GM18499 (cell line): Measurements from ENCODE around the gene ADGRD1.

Source experiments
- ATAC-seq: cut with Tn5 transposase; IDR thresholded peaks from one replicate; pipeline ENCODE4 v1.9.1; 2021; ENCODE audit warnings: moderate number of reproducible peaks; ENCODE audit not compliant: insufficient read depth, unreplicated experiment

The ADGRD1 gene

DNA sequence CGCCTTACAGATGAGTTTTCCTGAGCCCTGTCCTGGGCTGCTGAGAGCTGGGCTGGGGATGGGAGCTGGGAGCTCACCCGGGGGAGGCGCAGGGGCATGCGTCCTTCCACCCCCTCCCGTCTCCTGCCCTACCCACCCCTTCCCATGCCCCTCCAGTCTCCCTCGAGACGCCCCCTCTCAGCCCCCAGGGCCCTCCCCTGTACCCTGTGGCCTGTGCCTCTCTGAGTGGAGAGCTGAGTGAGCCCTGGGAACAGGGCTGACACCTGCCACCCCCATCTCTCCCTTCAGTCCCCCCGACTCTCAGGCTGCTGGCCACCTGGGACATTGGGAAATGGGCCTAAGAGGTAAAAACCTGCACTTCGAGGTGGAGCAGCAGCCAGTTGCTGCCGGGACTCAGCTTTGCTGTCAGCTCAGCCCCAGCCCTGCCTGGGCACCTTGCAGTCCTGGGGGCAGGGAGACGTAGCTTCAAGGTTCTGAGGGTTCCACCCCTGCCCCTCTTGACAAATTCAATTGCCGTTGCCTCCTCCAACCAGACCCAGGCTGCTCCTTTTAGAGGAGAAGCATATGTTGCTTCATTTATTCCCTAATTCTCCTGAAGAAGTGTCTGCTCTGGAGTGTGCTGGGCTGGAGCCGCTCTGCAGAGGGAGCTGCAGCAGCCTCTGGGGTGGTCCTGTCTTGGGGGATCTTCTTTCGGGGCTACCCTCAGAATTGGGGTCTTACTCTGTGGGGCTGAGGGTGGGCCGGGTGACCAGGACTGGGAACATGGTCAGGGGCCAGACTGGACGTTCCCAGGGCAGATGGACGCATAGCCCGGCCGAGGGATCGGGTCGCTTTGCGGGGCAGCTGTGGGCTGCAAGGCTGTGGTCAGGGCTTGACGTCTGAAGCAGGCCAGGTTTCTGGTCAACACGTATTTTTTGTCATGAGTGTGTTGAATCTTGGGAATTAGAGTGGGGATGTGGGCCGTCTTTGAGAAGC is 141.4 kb downstream of the ADGRD1 start:
- no peak for ATAC-seq

DNA sequence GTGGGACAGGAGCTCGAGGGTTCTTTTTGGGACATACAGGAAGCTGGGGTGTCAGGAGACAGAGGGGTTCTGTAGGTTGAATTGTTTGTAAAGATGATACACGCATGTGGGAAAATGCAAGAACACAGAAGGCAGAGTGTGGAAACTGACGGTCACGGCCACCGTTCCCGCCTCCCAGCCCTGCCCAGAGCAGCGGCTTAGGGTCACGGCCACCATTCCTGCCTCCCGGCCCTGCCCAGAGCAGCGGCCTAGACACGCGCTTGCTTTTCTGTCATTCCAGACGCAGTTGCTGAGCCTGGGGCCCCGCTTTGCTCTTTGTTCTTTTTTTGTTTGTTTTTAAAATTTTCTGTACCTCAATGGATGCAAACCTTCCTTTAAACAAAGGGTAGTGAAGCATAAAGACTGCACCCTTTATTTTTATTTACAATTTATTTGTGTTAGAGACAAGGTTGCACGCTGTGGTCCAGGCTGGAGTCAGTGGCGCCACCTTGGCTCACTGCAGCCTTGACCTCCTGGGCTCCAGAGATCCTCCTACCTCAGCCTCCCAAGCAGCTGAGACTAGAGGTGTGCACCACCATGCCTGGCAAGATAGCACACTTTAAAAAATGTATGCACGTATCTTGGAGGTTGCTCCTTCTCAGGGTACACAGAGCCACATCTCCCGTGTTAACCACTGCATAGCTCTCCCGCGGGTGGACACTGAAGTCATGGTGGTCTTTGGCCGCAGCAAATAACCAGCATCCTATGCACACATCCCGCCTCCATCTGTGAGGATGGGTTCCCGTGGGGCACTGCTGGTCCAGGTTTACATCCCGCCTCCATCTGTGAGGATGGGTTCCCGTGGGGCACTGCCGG is 142.3 kb downstream of the ADGRD1 start:
- no peak for ATAC-seq

DNA sequence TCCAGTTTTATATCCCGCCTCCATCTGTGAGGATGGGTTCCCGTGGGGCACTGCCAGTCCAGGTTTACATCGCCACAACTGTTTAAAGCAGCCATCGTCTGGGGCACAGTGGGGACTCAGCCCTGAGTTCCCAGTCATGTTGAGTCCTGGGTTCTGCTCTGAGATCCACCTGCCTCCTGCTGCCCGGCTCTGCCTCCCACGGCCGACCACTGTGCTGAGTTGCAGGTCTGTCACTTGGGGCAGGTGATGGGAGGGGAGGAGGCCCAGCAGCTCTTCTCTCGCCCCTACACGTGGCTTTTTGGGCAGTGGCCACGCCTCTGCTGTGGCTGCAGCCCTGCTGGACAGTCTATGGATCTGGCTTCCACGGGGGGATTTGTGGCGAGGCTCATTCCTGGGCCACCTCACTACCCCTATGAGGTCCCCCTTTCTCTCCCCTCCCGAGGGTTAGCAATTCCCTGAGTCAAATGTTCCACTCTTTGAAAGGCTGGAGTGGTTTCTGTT is 143.0 kb downstream of the ADGRD1 start:
- ATAC-seq, result no peak

DNA sequence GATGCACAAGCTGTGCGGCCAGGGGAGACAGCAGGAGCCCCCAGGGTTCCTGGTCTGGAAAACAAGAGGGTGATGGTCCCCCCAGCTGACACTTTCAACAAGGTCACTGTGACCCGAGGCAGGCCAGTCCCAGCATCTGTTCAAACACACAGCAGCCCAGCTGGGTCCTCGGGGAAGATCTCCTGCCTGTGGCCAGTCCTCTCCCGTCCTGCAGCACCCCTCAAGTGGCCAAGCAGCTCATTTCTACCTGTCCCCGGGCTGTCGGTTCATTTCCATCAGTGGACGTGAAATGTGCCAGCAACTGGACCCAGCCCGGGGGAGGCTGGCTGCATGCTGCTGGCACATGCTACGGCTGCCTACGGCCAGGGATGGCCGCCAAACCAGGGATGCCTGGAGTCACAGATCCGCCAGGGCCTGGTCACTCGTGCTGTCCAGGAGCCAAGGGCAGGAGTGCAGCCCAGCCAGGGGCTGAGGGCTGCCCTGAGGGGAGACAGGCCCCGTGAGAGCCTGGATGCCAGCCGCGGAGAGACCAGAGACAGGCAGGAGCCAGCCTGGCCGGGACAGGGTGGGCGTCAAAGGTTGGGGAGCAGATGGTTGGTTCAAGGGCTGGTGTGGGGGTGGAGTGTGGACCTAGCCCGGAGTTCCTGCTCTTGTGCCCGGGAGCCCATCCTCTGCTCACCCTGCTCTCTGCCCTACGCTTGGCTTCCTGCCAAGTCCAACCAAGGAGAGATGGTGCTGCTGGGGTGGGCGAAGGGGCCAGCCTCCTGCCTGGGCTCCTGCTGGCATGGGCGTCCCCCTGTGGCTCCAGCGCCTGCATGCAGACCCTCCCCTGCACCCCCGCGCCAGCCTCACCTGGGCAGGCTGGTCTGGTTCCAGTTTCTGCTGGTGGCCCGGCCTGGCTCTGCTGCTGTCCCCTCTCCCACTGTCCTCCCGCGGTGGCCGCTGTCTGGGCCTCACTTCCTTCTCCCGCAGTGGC is 143.8 kb downstream of the ADGRD1 start:
- no peak for ATAC-seq

DNA sequence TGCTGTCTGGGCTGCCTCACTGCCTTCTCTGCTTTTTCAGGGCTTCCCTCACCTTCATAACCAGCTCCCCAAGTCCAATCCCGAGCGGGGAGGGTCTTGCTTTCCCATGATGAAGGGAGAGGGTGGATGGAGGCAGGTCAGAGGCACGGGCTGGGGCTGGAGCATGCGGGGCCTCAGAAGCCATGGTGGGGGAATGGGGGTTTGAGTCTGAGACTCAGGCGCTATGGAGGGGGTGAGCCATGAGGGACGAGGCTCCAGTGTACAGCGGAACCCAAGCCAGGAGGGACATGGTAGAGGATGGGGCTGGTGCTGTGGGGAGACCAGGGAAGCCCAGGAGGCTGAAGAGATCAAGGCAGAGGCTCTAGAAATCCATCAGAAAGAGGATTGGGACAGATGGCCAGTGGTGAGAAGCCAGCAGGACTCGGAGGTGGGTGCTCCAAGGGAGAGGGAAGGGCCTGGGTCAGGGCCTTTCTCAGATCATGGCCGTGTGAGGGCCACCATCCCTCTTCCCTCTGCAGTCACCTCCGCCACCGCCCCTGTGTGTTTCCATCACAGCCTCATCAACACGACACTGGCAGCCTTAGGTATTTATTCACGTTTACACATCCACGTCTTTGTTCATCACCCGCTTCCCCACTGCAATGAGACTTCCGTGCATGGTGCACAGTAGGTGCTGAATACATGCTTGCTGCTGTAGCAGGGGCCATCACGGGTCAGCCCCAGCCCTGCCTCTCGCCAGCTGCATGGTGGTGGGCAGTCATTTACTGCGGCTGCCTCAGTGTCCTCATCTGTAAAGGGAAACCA is 144.7 kb downstream of the ADGRD1 start:
- no peak for ATAC-seq

DNA sequence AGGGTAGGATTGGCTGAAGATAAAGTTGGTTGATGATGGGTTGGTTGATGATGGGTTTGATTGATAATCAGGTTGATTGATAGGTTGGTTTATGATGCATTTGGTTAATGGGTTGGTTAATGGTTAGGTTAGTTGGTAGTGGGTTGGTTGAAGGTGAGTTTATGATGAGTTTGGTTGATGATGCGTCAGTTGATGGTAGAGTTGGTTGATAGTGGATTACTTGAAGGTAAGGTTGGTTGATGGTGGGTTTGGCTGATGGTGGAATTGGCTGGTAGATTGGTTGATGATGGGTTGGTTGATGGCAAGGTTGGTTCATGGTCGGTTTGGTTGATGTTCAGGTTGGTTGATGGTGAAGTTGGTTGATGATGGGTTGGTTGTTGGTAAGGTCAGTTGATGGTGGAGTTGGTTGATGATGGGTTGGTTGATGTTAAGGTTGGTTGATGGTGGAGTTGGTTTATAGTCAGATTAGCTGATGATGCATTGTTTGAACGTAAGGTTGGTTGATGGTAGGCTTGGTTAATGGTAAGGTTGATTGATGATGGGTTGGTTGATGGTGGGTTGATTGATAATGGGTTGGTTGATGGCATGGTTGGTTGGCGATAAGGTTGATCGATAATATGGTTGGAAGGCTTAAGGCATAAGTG is 146.4 kb downstream of the ADGRD1 start:
- no peak for ATAC-seq

DNA sequence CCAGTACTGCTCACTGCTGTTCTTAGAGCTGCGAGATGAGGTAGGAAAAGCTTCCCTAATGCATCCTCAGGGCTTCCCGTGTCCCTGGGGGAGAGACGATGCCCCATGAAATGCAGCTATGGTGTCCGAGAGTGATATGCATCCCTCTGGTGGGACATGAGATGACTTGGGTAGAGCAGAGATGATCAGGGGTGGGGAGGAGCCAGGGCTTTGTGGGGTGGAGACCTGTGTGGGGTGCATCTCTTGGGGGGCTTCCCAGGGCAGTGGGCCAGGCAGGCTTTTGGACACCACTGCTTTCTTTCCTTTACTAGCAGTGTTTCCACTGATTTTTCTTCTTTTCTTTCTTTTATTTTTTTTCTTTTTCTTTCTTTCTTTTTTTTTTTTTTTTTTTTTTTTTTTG is 147.3 kb downstream of the ADGRD1 start:
- ATAC-seq, result no peak

DNA sequence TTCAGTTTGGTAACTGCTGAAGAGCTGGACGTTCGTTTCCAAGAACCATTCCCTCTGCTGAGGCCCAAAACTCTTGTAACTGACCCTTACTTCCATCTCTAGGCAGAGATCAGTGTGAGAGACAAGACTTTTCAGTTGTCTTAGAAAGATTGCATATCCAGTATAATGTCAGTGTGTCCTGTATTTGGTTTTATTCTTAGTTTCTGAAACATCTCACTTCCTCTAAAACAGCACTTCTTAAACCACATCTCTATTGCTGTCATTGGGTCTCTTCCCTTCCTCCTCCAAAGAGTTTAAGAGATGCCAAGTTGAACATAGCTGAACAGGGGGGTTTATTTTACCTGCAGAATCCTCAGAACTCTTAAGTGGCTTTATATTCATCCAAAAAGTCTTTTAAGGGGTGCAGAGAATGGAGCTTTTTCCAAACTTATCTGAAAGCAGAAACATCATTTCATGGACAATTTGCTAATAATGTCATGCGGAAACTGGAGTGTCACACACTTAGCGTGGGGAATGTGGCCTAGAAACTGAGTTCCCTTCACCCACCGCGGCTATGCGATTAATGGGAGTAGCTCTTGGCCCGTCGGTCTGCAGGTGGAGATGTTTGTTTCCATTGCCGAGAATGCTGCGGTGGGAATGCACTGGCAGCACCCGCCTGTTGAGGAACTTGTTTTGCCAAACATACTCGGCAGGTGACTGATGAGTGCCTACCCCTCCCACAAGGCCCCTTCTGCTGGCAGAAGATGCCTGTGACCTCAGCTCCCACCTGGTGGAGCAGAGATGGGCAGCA is 148.2 kb downstream of the ADGRD1 start:
- ATAC-seq, result peak; percentile 81

DNA sequence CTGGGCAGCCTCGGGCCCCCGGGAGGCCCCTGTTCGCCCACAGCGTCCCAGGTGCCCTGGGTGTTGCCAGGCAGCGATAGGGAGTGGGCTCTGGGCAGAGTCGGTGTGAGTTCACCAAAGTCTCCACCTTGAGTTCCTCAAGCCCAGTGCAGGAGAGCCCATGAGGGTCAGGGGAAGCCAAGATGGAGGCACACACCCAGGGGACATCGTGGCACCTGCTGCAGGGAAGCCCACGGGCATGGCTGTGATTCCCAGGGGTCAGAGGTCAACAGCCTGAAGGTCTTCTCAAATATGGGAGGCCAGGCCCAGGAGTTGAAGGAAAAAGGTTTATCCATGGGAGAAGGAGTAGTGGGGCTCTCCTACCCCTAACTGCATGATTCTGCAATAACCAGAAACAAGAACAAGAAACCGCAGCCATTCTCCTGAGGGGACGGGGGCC is 148.8 kb downstream of the ADGRD1 start:
- no peak for ATAC-seq

DNA sequence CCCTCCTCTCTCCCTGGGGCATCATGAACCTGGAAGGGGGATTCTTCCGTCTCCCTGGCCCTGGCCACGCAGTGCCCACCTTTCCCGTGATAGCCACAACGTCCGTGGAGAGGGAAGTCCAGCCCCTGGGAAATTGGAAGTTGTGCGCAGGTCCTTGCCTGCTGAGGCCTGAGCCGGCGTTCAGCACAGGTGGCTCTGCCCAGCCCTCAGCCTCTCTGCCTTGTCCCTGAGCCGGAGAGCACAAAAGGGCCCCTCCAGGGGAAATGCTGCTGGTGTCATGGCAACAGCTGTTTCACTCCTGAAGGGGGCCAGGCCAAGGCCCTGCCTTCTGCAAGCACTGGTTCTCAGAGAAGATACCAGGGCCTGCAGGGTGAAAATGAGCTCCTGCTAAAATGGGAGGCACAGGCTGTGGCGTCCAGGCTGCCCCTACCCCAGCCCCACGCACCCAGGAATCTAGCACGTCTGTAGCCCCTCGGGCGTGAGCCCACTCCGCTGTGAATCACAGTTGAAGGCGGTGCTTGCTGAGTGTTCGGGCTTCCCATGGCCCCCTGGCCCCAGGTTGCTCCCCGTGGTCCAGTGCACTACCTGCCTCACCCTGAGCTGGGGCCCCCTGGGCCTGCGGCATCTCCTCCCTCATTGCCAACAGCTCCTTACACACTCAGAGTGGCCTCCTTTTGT is 149.4 kb downstream of the ADGRD1 start:
- ATAC-seq, result no peak

DNA sequence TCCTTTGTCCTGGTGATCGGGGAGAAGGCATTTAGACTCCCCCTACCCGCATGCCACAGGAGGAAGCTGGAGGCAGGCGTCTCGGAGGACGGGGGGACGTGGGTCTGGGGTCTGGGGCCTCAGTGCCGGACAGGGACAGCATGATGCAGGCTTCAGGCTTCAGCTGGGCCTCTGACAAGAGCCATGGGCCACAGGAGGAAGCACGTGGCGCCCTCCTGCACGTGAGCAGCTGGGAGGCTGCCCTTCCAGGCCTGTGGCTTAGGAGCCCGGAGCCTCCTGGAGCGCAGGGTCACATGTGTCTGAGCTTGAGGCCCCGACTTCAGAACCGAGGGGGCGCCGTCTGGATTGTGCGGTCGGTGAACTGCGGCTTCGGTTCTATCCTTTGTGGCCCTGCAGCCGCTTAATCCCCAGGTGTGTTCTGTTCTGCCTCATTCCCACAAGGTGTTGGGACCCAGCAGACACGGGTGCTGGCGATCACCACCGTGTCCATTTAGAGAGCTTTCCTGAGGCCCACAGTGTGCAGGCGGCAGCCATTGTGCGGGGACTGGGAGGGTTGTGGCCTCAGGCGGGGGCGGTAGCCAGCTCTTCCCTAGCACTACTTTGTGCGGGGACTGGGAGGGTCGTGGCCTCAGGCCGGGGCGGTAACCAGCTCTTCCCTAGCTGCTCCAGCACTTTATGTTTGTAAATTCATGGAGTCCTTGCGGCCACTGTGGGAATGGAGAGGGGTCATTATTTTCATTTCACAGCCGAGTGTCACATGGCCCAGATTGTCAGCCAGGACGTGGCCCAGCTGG is 150.2 kb downstream of the ADGRD1 start:
- ATAC-seq, result no peak

DNA sequence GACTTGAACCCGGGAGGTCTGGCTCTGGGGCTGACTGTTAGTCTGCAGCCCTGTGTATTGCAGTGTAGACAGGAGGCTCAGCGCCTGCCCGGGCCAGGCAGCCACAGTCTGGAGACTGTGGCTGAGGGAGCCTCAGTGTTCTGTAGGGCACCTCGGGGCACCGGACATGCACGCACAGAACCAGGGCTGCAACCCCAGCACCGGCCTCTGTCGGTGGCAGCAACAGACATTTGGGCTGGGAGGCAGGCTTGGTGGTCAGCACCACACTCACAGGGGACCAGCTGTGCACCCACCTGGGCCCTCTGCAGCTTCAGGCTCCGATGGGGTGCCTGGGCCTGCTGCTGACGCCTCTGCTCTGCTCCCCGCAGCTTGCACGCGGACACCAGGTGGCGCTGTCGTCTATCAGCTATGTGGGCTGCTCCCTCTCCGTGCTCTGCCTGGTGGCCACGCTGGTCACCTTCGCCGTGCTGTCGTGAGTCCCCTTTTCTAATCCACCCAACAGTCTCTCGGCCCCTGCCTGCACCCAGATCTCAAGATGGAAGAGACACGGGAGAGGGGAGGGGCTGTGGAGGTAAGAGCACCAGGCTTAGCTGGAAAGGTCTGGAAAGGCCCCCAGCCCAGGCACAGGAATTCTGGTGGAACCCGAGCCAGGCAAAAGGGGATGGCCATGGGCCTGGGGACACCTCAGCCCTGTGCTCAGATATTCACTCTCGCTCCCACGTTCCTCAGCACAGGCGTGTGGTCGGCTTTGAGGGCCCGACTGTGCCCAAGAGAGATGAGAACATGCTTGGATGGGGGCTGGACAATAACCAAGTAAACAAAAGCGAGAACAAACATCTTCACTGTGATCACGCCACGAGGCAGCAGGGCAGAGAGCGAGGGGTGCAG is 151.0 kb downstream of the ADGRD1 start:
- peak; percentile 65 for ATAC-seq

DNA sequence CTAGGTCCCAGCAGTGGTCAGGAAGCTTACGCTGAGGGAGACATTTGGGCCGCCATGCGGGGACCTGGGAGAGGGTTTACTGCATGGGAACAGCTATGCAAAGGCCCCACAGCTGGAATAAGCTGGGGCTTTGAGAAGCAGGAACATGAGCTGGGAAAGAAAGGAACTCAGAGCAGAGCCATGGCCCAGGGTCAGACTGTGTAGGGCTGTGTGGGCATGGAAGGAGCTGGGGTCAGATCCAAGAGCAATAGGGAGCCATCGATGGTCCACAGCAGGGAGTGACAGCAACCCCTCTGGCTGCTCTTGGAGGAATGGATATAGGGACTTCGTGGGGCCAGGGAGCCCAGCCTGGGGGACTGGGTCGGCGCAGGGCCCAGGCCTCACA is 151.6 kb downstream of the ADGRD1 start:
- ATAC-seq, result no peak

DNA sequence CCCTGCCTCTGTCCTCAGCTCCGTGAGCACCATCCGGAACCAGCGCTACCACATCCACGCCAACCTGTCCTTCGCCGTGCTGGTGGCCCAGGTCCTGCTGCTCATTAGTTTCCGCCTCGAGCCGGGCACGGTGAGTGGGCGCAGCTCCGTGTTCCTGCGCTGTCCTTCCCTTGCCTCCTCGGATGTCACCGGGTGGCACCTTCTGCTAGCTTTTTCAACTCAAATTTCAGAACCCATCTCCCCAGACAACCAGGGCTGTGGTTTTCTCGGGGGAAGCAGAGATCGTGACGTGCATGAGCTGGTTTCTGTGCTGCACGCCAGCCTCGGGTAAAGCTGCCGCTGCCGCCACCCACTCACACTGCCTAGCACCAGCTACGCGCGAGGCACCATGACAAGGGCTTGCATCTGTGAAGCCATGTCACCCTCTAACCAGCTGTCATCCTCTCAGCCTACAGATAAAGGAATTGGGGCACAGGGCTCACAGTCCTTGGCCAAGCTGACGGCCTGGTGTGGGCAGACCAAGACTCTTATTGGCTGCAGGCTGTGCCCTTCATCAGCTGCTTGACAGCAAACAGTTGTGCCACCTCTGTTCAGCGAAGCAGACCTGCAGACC is 152.1 kb downstream of the ADGRD1 start:
- ATAC-seq, result no peak

DNA sequence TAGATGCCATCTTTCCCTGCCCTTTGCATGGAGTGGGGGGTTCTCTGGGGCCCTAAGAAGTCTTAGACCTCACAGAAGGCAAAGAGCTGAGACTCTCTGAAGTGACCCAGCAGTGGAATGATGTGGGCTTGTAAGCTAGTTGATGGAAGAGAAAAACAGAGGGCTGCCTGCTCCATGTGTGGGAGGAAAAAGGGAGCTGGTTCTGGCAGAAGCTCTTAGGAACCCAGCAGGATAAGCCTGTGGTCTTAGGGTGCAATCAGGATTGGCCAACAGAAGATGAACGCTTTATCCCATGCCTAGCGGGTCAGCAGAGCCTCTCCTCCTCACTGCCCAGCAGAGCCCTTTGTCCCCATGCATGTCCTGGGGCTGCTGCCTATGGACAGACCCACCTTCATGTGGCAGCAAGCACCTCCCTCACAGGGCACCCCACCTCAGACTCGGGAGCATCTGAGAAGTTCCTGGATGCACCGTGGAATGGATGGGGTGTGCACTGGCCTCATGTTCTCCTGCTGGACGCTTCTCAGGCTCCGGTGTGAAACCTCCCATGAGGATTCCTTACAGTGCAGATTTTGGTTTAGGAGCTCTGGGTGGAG is 152.7 kb downstream of the ADGRD1 start:
- no peak for ATAC-seq
